Astrocyte of the spinal cord (primary cell): Measurements from ENCODE around the gene OXSM.
A peak's percentile ranks its signal among the peaks of the same experiment; 100 is the strongest.

Experiments
- DNase-seq: peaks from one replicate; pipeline ENCODE4 v3.0.0; 2011; ENCODE audit warnings: low read depth, low spot score
- H3K4me3 ChIP-seq: 2 replicates; pipeline ENCODE4 v1.5.1; 2011; ENCODE audit warnings: low read depth, mild to moderate bottlenecking, low read length, moderate library complexity
- CTCF ChIP-seq: IDR thresholded peaks from 2 replicates; pipeline ENCODE4 v1.5.1; 2012; ENCODE audit warnings: low read depth, mild to moderate bottlenecking, low read length, inconsistent platforms
- in situ Hi-C: cut with HindIII; loops from 2 replicates; pipeline ENCODE4 v1.10.0; 2017; ENCODE audit warnings: low sequenced_read_pairs

The OXSM gene

GRCh38 chr3:25789209-25789595, 688 bp upstream of the OXSM start:
- in situ Hi-C loops: no loop called here
- DNase-seq: no peak
- TF ChIP-seq CTCF: no peak

GRCh38 chr3:25801786-25802185, 11.9 kb downstream of the OXSM start:
- no peak overlapping the region for H3K4me3 ChIP-seq
- in situ Hi-C loops: no loop called here
- TF ChIP-seq CTCF: no peak
- DNase-seq: no peak

More at GRCh38 chr3:25789209-25789595, 688 bp upstream of the OXSM start:
- H3K4me3 ChIP-seq: peak overlapping the region; percentile 77

GRCh38 chr3:25803833-25804232, 13.9 kb downstream of the OXSM start:
- DNase-seq: no peak
- no peak overlapping the region for H3K4me3 ChIP-seq
- in situ Hi-C loops: no loop called here
- no peak for TF ChIP-seq CTCF

GRCh38 chr3:25804676-25805075, 14.8 kb downstream of the OXSM start:
- no peak for DNase-seq
- in situ Hi-C loops: no loop called here
- TF ChIP-seq CTCF: no peak
- H3K4me3 ChIP-seq: no peak overlapping the region

- TF ChIP-seq CTCF: no peak
- no peak for DNase-seq
- in situ Hi-C loops: no loop called here
- H3K4me3 ChIP-seq: no peak overlapping the region
Measured at GRCh38 chr3:25812644-25813043, 22.8 kb downstream of the OXSM start.

- no peak for TF ChIP-seq CTCF
- in situ Hi-C loops: no loop called here
- no peak overlapping the region for H3K4me3 ChIP-seq
- no peak for DNase-seq
Measured at GRCh38 chr3:25817107-25817506, 27.2 kb downstream of the OXSM start.

- in situ Hi-C loops: no loop called here
- TF ChIP-seq CTCF: no peak
- H3K4me3 ChIP-seq: no peak overlapping the region
- no peak for DNase-seq
Measured at GRCh38 chr3:25817638-25818037, 27.7 kb downstream of the OXSM start.
